ENCODE results near the gene MARCHF9. TPM values are rescaled to one million over a fixed set of nuclear protein-coding genes. Genes with fewer than 3 reads are reported as not detected.

MARCHF9 gene
- total RNA-seq, 1 donor from 2014 or later: 8.1 TPM

GRCh38 chr12:57716305-57716704, 38.6 kb upstream of the MARCHF9 start:
- Mint-ChIP-seq H3K36me3 (peaks cover 16% of the 10 kb centered on the region), H3K9me3 (no peaks in the 10 kb centered on the region), H3K4me3 (no peak overlapping the region), H3K27ac (no peak overlapping the region), H3K27me3 (ENCODE audit: insufficient read depth, low read depth) (peaks cover 2% of the 10 kb centered on the region), H3K4me1 (no peaks in the 10 kb centered on the region)
- H3K79me2 ChIP-seq (ENCODE audit: low read depth): no peaks in the 10 kb centered on the region
- no peaks in the 10 kb centered on the region for H3K4me1 ChIP-seq
- no peaks in the 10 kb centered on the region for H3K27me3 ChIP-seq
- no peak overlapping the region for H3K27ac ChIP-seq
- H3K4me2 ChIP-seq: no peak overlapping the region
- no peaks in the 10 kb centered on the region for H3K36me3 ChIP-seq
- no peak overlapping the region for H3K9ac ChIP-seq
- no peak overlapping the region for H3K4me3 ChIP-seq
- peaks cover 6% of the 10 kb centered on the region for H3F3A ChIP-seq (ENCODE audit: low read depth)
- H3K9me3 ChIP-seq (ENCODE audit: low read depth): no peaks in the 10 kb centered on the region
- TF ChIP-seq EZH2phosphoT487 (IDR thresholded peaks at IDR 0.05): no peak
- no peak for TF ChIP-seq EZH2 (IDR thresholded peaks at IDR 0.05)
- TF ChIP-seq CTCF (IDR thresholded peaks at IDR 0.05): no peak
- no peak overlapping the region for H2AFZ ChIP-seq (replicated peaks)
- no peaks in the 10 kb centered on the region for H4K20me1 ChIP-seq (ENCODE audit: low read depth)
- no peak for DNase-seq (ENCODE audit: low spot score)

GRCh38 chr12:57717131-57717530, 37.8 kb upstream of the MARCHF9 start:
- Mint-ChIP-seq H3K27me3 (ENCODE audit: insufficient read depth, low read depth) (peaks cover 2% of the 10 kb centered on the region), H3K27ac (no peak overlapping the region), H3K36me3 (peaks cover 9% of the 10 kb centered on the region)

GRCh38 chr12:57717846-57718640, 36.9 kb upstream of the MARCHF9 start:
- Histone ChIP-seq H2AFZ (replicated peaks) (no peak overlapping the region), H3K4me2 (no peak overlapping the region), H3K79me2 (ENCODE audit: low read depth) (no peaks in the 10 kb centered on the region), H3K36me3 (no peaks in the 10 kb centered on the region), H3K4me3 (no peak overlapping the region), H3K27ac (no peak overlapping the region), H3K9me3 (ENCODE audit: low read depth) (no peaks in the 10 kb centered on the region), H3K27me3 (peaks cover 4% of the 10 kb centered on the region), H4K20me1 (ENCODE audit: low read depth) (no peaks in the 10 kb centered on the region), H3K9ac (no peak overlapping the region), H3K4me1 (no peaks in the 10 kb centered on the region), H3F3A (ENCODE audit: low read depth) (no peaks in the 10 kb centered on the region)
- Mint-ChIP-seq H3K27me3 (ENCODE audit: insufficient read depth, low read depth) (peaks cover 2% of the 10 kb centered on the region), H3K9me3 (no peaks in the 10 kb centered on the region), H3K36me3 (peaks cover 5% of the 10 kb centered on the region), H3K4me1 (no peaks in the 10 kb centered on the region), H3K4me3 (no peak overlapping the region), H3K27ac (no peak overlapping the region)
- TF ChIP-seq EZH2phosphoT487 (IDR thresholded peaks at IDR 0.05): no peak
- TF ChIP-seq CTCF (IDR thresholded peaks at IDR 0.05): no peak
- no peak for TF ChIP-seq EZH2 (IDR thresholded peaks at IDR 0.05)
- DNase-seq (ENCODE audit: low spot score): no peak

More at GRCh38 chr12:57717131-57717530, 37.8 kb upstream of the MARCHF9 start:
- no peaks in the 10 kb centered on the region for H3K4me1 Mint-ChIP-seq
- no peak overlapping the region for H2AFZ ChIP-seq (replicated peaks)
- no peak overlapping the region for H3K4me2 ChIP-seq
- H3K27me3 ChIP-seq: no peaks in the 10 kb centered on the region
- no peaks in the 10 kb centered on the region for H3K9me3 ChIP-seq (ENCODE audit: low read depth)
- H3K4me3 ChIP-seq: no peak overlapping the region
- TF ChIP-seq CTCF (IDR thresholded peaks at IDR 0.05): no peak
- TF ChIP-seq EZH2 (IDR thresholded peaks at IDR 0.05): no peak
- no peak for TF ChIP-seq EZH2phosphoT487 (IDR thresholded peaks at IDR 0.05)
- no peak overlapping the region for H3K9ac ChIP-seq
- H3K36me3 ChIP-seq: no peaks in the 10 kb centered on the region
- H3K4me3 Mint-ChIP-seq: no peak overlapping the region
- no peak overlapping the region for H3K27ac ChIP-seq
- H4K20me1 ChIP-seq (ENCODE audit: low read depth): no peaks in the 10 kb centered on the region
- no peaks in the 10 kb centered on the region for H3K79me2 ChIP-seq (ENCODE audit: low read depth)
- no peak for DNase-seq (ENCODE audit: low spot score)
- no peaks in the 10 kb centered on the region for H3K9me3 Mint-ChIP-seq
- H3F3A ChIP-seq (ENCODE audit: low read depth): peaks cover 6% of the 10 kb centered on the region
- no peaks in the 10 kb centered on the region for H3K4me1 ChIP-seq
